Measurements from ENCODE around the gene GATAD2A. TPM values are rescaled to one million over a fixed set of nuclear protein-coding genes. Genes with fewer than 3 reads are reported as not detected.

GATAD2A gene
- total and polyA plus RNA-seq, 2 donors (not counting 1 experiment from before 2014, with no cell fraction given): 31.7 to 63.5 TPM

DNA sequence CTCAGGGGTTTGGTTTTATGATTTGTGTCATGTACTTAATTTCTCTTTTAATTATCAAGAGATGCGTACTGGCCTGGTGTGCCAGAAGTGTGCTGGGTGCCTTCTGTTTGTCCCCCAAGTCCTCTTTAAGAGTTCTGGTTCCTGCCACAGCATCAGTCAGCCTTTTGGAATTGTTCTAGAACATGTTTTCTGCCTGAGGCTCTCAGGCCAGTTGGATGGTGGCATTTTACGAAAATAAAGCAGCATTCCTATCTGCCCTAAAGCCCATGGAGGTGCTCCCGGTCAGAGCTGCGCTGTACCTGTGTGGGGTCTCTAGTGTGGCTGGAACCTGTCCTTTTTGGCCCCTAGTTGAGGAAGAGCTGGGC lies 55.8 kb downstream of the GATAD2A start:
- peak overlapping the region; percentile 90 for H3K27ac ChIP-seq (ENCODE audit: insufficient read depth, low read length)
- H3K36me3 ChIP-seq (ENCODE audit: control insufficient read depth, insufficient read depth, low read length): peaks cover 11% of the 10 kb centered on the region
- peak overlapping the region; percentile 33 for H3K4me2 ChIP-seq (ENCODE audit: extremely low read depth, insufficient read depth, low read length)
- H3K9ac ChIP-seq (ENCODE audit: insufficient read depth, low read length): peak overlapping the region; percentile 50
- no peaks in the 10 kb centered on the region for H4K20me1 ChIP-seq (ENCODE audit: control insufficient read depth, extremely low read depth, insufficient read depth, low read length)
- no peak overlapping the region for H3K4me3 ChIP-seq (replicated peaks in 1 of 4; ENCODE audit: control extremely low read depth in 1 of 4, insufficient read depth in 1 of 4, low read depth in 3 of 4, low read length in 4 of 4)
- no peak for DNase-seq (ENCODE audit: low read depth in 2 of 2)
- H3K27me3 ChIP-seq (ENCODE audit: control insufficient read depth, insufficient read depth, low read length): no peaks in the 10 kb centered on the region
- TF ChIP-seq CTCF (conservative IDR thresholded peaks at IDR 0.05 in 1 of 2, IDR thresholded peaks at IDR 0.05 in 1 of 2; ENCODE audit: low read depth in 1 of 2, low read length in 2 of 2) (no peak), EZH2 (IDR thresholded peaks at IDR 0.05; ENCODE audit: low read length, missing control alignments) (no peak)
- H3K9me3 ChIP-seq (ENCODE audit: control insufficient read depth, insufficient read depth, low read depth, low read length): no peaks in the 10 kb centered on the region
- H2AFZ ChIP-seq (ENCODE audit: low read length): no peak overlapping the region
- H3K79me2 ChIP-seq (ENCODE audit: control insufficient read depth, insufficient read depth, low read length): peaks cover 81% of the 10 kb centered on the region
- peaks cover 62% of the 10 kb centered on the region for H3K4me1 ChIP-seq (ENCODE audit: control insufficient read depth, extremely low read depth, insufficient read depth, low read length)

DNA sequence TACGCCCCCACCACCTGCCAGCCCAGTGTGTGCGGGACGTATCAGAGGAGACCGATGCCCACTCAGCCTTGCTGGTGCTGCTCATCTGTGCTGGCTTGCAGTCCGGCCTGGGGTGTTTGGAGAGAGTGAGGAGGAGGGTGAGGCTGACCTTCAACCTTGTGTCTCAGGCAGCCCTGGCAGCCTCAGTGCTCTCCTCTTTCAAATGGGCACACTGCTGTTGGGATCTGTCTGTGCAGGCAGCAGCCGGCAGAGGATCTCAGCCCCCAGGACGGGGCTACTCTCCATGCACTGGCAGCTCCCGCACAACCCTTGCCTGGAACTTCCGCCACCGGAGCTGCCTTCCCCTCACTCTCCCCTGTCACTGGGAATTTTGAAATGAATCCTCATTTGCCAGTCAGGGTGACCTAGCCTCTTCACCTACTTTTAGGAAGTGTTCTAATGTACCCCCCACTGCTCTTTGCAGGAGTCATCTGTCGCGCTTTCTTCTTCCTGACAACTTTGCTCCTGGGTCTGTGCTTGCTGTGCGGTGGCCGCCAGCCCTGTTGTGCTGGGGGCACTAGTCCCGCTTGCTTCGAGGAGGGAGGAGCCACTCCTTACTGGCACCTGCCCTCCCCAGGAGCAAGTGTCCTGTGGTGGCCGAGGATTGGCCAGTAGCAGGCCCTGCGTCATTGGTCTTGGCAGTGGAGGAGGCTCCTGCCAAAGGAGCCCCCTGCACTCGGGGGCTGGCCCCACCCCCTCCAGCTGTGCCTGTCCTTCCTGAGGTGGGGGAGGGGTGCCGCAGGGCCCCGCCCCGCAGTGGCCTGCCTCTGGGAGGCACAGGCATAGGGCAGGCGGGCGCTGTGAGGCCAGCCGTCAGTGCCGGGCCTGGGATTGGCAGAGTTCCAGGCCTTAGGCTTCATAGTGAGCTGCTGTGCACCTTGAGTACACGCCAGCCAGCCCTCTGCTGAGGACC lies 56.5 kb downstream of the GATAD2A start:
- Histone ChIP-seq H3K36me3 (ENCODE audit: control insufficient read depth, insufficient read depth, low read length) (peaks cover 11% of the 10 kb centered on the region), H3K4me2 (ENCODE audit: extremely low read depth, insufficient read depth, low read length) (peak overlapping the region; percentile 74), H3K4me1 (ENCODE audit: control insufficient read depth, extremely low read depth, insufficient read depth, low read length) (peaks cover 62% of the 10 kb centered on the region), H3K79me2 (ENCODE audit: control insufficient read depth, insufficient read depth, low read length) (peaks cover 79% of the 10 kb centered on the region), H3K4me3 (replicated peaks in 1 of 4; ENCODE audit: control extremely low read depth in 1 of 4, insufficient read depth in 1 of 4, low read depth in 3 of 4, low read length in 4 of 4) (no peak overlapping the region), H3K9ac (ENCODE audit: insufficient read depth, low read length) (no peak overlapping the region), H2AFZ (ENCODE audit: low read length) (no peak overlapping the region), H4K20me1 (ENCODE audit: control insufficient read depth, extremely low read depth, insufficient read depth, low read length) (no peaks in the 10 kb centered on the region), H3K9me3 (ENCODE audit: control insufficient read depth, insufficient read depth, low read depth, low read length) (no peaks in the 10 kb centered on the region), H3K27me3 (ENCODE audit: control insufficient read depth, insufficient read depth, low read length) (no peaks in the 10 kb centered on the region), H3K27ac (ENCODE audit: insufficient read depth, low read length) (peak overlapping the region; percentile 90)
- DNase-seq (ENCODE audit: low read depth in 2 of 2): peak; percentile 44 to 70
- TF ChIP-seq CTCF (conservative IDR thresholded peaks at IDR 0.05 in 1 of 2, IDR thresholded peaks at IDR 0.05 in 1 of 2; ENCODE audit: low read depth in 1 of 2, low read length in 2 of 2): no peak
- no peak for TF ChIP-seq EZH2 (IDR thresholded peaks at IDR 0.05; ENCODE audit: low read length, missing control alignments)

- TF ChIP-seq EZH2 (IDR thresholded peaks at IDR 0.05; ENCODE audit: low read length, missing control alignments) (no peak), CTCF (conservative IDR thresholded peaks at IDR 0.05 in 1 of 2, IDR thresholded peaks at IDR 0.05 in 1 of 2; ENCODE audit: low read depth in 1 of 2, low read length in 2 of 2) (no peak)
- peaks cover 11% of the 10 kb centered on the region for H3K36me3 ChIP-seq (ENCODE audit: control insufficient read depth, insufficient read depth, low read length)
- H3K9ac ChIP-seq (ENCODE audit: insufficient read depth, low read length): peak overlapping the region; percentile 34
- H3K4me2 ChIP-seq (ENCODE audit: extremely low read depth, insufficient read depth, low read length): peak overlapping the region; percentile 88
- H3K79me2 ChIP-seq (ENCODE audit: control insufficient read depth, insufficient read depth, low read length): peaks cover 66% of the 10 kb centered on the region
- H3K4me3 ChIP-seq (replicated peaks in 1 of 4; ENCODE audit: control extremely low read depth in 1 of 4, insufficient read depth in 1 of 4, low read depth in 3 of 4, low read length in 4 of 4): peak overlapping the region in 2 of 4 experiments; percentile 20 to 33
- no peaks in the 10 kb centered on the region for H4K20me1 ChIP-seq (ENCODE audit: control insufficient read depth, extremely low read depth, insufficient read depth, low read length)
- DNase-seq (ENCODE audit: low read depth in 2 of 2): peak; percentile 82 to 84
- peaks cover 53% of the 10 kb centered on the region for H3K4me1 ChIP-seq (ENCODE audit: control insufficient read depth, extremely low read depth, insufficient read depth, low read length)
- no peak overlapping the region for H2AFZ ChIP-seq (ENCODE audit: low read length)
- peak overlapping the region; percentile 90 for H3K27ac ChIP-seq (ENCODE audit: insufficient read depth, low read length)
- no peaks in the 10 kb centered on the region for H3K27me3 ChIP-seq (ENCODE audit: control insufficient read depth, insufficient read depth, low read length)
- no peaks in the 10 kb centered on the region for H3K9me3 ChIP-seq (ENCODE audit: control insufficient read depth, insufficient read depth, low read depth, low read length)
Measured at GRCh38 chr19:19463348-19464117, 58.1 kb downstream of the GATAD2A start.

All from fibroblast of lung (primary cell).